OCI-M1 (cell line): ENCODE measurements around the gene NRSN2.

ENCODE experiments used
- DNase-seq: peaks from one replicate; lab custom pipeline; 2025; lab: John Stamatoyannopoulos, UW

The NRSN2 gene

GRCh38 chr20:397432-398237 lies 50.7 kb downstream of the NRSN2 start:
- DNase-seq, result peak; percentile 55

- peak; percentile 74 for DNase-seq
These were observed 52.3 kb downstream of the NRSN2 start for GRCh38 chr20:399182-399707.

- no peak for DNase-seq
These were observed 53.2 kb downstream of the NRSN2 start for GRCh38 chr20:400128-400453.

- peak; percentile 80 for DNase-seq
These were observed 53.8 kb downstream of the NRSN2 start for GRCh38 chr20:400454-401275.

- DNase-seq, result peak; percentile 95
These were observed 55.0 kb downstream of the NRSN2 start for GRCh38 chr20:401682-402495.

- DNase-seq, result no peak
These were observed 55.6 kb downstream of the NRSN2 start for GRCh38 chr20:402496-402885.

- no peak for DNase-seq
These were observed 56.1 kb downstream of the NRSN2 start for GRCh38 chr20:402898-403581.

- no peak for DNase-seq
These were observed 56.7 kb downstream of the NRSN2 start for GRCh38 chr20:403582-403957.

- no peak for DNase-seq
These were observed 57.2 kb downstream of the NRSN2 start for GRCh38 chr20:404088-404487.
